ENCODE data around the gene TMEM95. TPM values are rescaled to one million over a fixed set of nuclear protein-coding genes. Genes with fewer than 3 reads are reported as not detected.
A peak's percentile ranks its signal among the peaks of the same experiment; 100 is the strongest.

TMEM95 gene
- total and polyA plus RNA-seq, 10 of the 15 experiments (the other 5 are each of a cell fraction or from before 2014, with no cell fraction given): 0.05 to 0.28 TPM; not detected in 8

GRCh38 chr17:7312432-7313087 lies 42.4 kb upstream of the TMEM95 start (continued):
- no peak for TF ChIP-seq NFYA (IDR thresholded peaks at IDR 0.05; ENCODE audit: borderline replicate concordance, low read depth, low read length)
- no peak for TF ChIP-seq KDM1A (IDR thresholded peaks at IDR 0.05; ENCODE audit: borderline replicate concordance)
- TF ChIP-seq, protein P1, sequence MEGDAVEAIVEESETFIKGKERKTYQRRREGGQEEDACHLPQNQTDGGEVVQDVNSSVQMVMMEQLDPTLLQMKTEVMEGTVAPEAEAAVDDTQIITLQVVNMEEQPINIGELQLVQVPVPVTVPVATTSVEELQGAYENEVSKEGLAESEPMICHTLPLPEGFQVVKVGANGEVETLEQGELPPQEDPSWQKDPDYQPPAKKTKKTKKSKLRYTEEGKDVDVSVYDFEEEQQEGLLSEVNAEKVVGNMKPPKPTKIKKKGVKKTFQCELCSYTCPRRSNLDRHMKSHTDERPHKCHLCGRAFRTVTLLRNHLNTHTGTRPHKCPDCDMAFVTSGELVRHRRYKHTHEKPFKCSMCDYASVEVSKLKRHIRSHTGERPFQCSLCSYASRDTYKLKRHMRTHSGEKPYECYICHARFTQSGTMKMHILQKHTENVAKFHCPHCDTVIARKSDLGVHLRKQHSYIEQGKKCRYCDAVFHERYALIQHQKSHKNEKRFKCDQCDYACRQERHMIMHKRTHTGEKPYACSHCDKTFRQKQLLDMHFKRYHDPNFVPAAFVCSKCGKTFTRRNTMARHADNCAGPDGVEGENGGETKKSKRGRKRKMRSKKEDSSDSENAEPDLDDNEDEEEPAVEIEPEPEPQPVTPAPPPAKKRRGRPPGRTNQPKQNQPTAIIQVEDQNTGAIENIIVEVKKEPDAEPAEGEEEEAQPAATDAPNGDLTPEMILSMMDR (IDR thresholded peaks at IDR 0.05 in 2 of 3, conservative IDR thresholded peaks at IDR 0.05 in 1 of 3; ENCODE audit: control insufficient read depth in 2 of 3, extremely low read depth in 1 of 3, insufficient read depth in 1 of 3, low read depth in 3 of 3, low read length in 3 of 3): no peak
- no peak for TF ChIP-seq ZZZ3 (IDR thresholded peaks at IDR 0.05; ENCODE audit: control insufficient read depth, insufficient read length, low read depth)
- no peak for TF ChIP-seq MTA3 (IDR thresholded peaks at IDR 0.05; ENCODE audit: borderline replicate concordance, low read length)
- TF ChIP-seq HDAC6 (IDR thresholded peaks at IDR 0.05; ENCODE audit: unreplicated experiment): no peak
- TF ChIP-seq ZNF217 (IDR thresholded peaks at IDR 0.05): no peak

- H3K27ac ChIP-seq (ENCODE audit: control insufficient read depth, insufficient read depth): no peak overlapping the region
- H3K27me3 ChIP-seq (replicated peaks in 1 of 2; ENCODE audit: control insufficient read depth in 2 of 2, insufficient read depth in 2 of 2, low read length in 1 of 2): no peaks in the 10 kb centered on the region
- ChIA-PET RAD21 (ENCODE audit: unreplicated experiment) (no interaction called here), POLR2A (interaction anchor here (0.7 to 1.7 kb wide), 3 partner anchors 17 to 63 kb away, joined by 3 to 6 read pairs (median 3); partner anchors contain the start of gene NEURL4), SMC1A (ENCODE audit: uncharacterized antibody, unreplicated experiment) (interaction anchor here (1.0 kb wide), 1 partner anchor 14 kb away, joined by 3 read pairs; no protein-coding TSS in a partner anchor), CTCF (interaction anchor here (0.7 to 1.2 kb wide), 5 partner anchors 16 to 374 kb away, joined by 3 read pairs; partner anchors contain the start of gene TP53)
- no TSS peak for BruUV-seq (replicated peaks)
- no peak for FAIRE-seq
- DNase-seq (ENCODE audit: low read depth, low spot score): no peak
- intact Hi-C loops (cut with micrococcal nuclease; ENCODE audit: unreplicated experiment) (no loop called here), in situ Hi-C loops (cut with MboI) (no loop called here)
- 46% methylated on average over 7 of the region's 7 CpGs for WGBS (ENCODE audit: insufficient coverage, insufficient replicate concordance, low lambda C conversion rate, missing lambda C conversion rate)
- peak; percentile 33 for ATAC-seq
- H3K36me3 ChIP-seq (ENCODE audit: control insufficient read depth in 2 of 2, insufficient read depth in 2 of 2, low read length in 1 of 2): peaks cover 34 to 35% of the 10 kb centered on the region in 2 experiments
- no peak overlapping the region for H3K9ac ChIP-seq (ENCODE audit: control insufficient read depth, insufficient read depth, low read length)
- H3K4me2 ChIP-seq (ENCODE audit: control insufficient read depth, insufficient read depth): peak overlapping the region; percentile 95
- H3K4me3 ChIP-seq: peak overlapping the region; percentile 84; the same call in 1 of the 2 replicates
- H3K9me3 ChIP-seq (replicated peaks; ENCODE audit: control insufficient read depth, insufficient read depth, low read length): no peaks in the 10 kb centered on the region
- peaks cover 21% of the 10 kb centered on the region for H4K20me1 ChIP-seq (ENCODE audit: control insufficient read depth, insufficient read depth)
- H2AFZ ChIP-seq (ENCODE audit: control insufficient read depth, low read depth, low read length): no peak overlapping the region
- peaks cover 24% of the 10 kb centered on the region for H3K4me1 ChIP-seq (ENCODE audit: control insufficient read depth, insufficient read depth, low read length)
- H3K79me2 ChIP-seq (ENCODE audit: control insufficient read depth, insufficient read depth, low read length): peaks cover 51% of the 10 kb centered on the region
- no peak for TF ChIP-seq CHD4 (IDR thresholded peaks at IDR 0.05)
- no peak for TF ChIP-seq SPI1 (IDR thresholded peaks at IDR 0.05; ENCODE audit: borderline replicate concordance, insufficient read depth, low read depth, low read length)
- 0 out of 2 replicates have a peak, but pooled peaks have one; percentile 8 for TF ChIP-seq MTA3 (IDR thresholded peaks at IDR 0.05; ENCODE audit: borderline replicate concordance, low read length)
- no peak for TF ChIP-seq RFX5 (IDR thresholded peaks at IDR 0.05; ENCODE audit: low read depth, low read length)
- no peak for TF ChIP-seq TCF7 (IDR thresholded peaks at IDR 0.05; ENCODE audit: borderline replicate concordance)
- no peak for TF ChIP-seq EED (IDR thresholded peaks at IDR 0.05; ENCODE audit: low read depth)
- TF ChIP-seq NFXL1 (IDR thresholded peaks at IDR 0.05; ENCODE audit: borderline replicate concordance): no peak
- TF ChIP-seq SIN3A (IDR thresholded peaks at IDR 0.05; ENCODE audit: low read depth, low read length): no peak
- TF ChIP-seq IRF3 (IDR thresholded peaks at IDR 0.05): no peak
- no peak for TF ChIP-seq RB1 (IDR thresholded peaks at IDR 0.05; ENCODE audit: borderline replicate concordance)
Observed at GRCh38 chr17:7313088-7313889, 41.7 kb upstream of the TMEM95 start.

All from GM12878 (cell line).